ENCODE measurements around the gene CUX1. TPM values are rescaled to one million over a fixed set of nuclear protein-coding genes. Genes with fewer than 3 reads are reported as not detected.

CUX1 gene
- total RNA-seq, 4 donors from 2014 or later = 40.0 to 55.9 (median 47.3) TPM

DNA sequence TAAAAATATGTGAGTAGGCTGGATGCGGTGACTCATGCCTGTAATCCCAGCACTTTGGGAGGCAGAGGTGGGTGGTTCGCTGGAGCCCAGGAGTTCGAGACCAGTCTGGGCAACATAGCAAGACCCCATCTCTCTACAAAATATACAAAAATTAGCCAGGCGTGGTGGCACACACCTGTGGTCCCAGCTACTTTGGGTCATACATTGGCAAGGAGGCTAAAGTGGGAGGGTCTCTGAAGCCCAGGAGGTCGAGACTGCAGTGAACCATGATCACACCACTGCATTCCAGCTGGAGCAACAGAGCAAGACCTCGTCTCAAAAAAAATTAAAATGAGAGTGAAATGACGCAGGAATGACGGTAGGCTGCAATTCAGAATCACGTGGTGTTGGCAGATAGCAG is 404.5 kb downstream of the CUX1 start:
- no peak for DNase-seq
- Histone ChIP-seq H3K27me3 (no peaks in the 10 kb centered on the region), H3K9me3 (no peaks in the 10 kb centered on the region), H3K27ac (no peak overlapping the region), H3K36me3 (peaks cover 0 to 19% (median 0%) of the 10 kb centered on the region in 3 donors), H3K4me1 (no peaks in the 10 kb centered on the region), H3K4me3 (no peak overlapping the region)
- 92% methylated on average over 6 to 9 of the region's 9 CpGs for WGBS, 2 donors
- intact Hi-C loops (cut with DNase I) = no loop called here
- TF ChIP-seq, protein P1, sequence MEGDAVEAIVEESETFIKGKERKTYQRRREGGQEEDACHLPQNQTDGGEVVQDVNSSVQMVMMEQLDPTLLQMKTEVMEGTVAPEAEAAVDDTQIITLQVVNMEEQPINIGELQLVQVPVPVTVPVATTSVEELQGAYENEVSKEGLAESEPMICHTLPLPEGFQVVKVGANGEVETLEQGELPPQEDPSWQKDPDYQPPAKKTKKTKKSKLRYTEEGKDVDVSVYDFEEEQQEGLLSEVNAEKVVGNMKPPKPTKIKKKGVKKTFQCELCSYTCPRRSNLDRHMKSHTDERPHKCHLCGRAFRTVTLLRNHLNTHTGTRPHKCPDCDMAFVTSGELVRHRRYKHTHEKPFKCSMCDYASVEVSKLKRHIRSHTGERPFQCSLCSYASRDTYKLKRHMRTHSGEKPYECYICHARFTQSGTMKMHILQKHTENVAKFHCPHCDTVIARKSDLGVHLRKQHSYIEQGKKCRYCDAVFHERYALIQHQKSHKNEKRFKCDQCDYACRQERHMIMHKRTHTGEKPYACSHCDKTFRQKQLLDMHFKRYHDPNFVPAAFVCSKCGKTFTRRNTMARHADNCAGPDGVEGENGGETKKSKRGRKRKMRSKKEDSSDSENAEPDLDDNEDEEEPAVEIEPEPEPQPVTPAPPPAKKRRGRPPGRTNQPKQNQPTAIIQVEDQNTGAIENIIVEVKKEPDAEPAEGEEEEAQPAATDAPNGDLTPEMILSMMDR (IDR thresholded peaks at IDR 0.05) = no peak
- TF ChIP-seq POLR2A (IDR thresholded peaks at IDR 0.05) = no peak

DNA sequence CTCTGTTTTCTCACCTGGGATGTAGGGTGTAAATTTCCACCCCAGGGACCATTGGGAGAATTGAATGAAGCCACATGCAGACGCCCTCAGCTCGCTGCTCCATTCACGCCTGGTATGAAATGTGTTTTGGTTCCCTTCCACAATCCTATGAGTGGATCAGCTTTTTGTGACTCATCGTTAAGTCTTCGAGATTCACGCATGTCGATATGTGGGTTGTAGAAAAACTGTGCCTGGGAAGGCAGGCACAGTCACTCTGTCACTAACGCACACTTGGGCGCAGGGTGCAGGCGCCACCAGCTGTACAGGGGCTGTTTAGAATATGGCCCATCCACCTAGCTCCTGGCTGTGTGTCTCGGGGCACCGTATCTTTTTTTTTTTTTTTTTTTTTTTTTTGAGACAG is 405.0 kb downstream of the CUX1 start:
- intact Hi-C loops (cut with DNase I) = no loop called here

DNA sequence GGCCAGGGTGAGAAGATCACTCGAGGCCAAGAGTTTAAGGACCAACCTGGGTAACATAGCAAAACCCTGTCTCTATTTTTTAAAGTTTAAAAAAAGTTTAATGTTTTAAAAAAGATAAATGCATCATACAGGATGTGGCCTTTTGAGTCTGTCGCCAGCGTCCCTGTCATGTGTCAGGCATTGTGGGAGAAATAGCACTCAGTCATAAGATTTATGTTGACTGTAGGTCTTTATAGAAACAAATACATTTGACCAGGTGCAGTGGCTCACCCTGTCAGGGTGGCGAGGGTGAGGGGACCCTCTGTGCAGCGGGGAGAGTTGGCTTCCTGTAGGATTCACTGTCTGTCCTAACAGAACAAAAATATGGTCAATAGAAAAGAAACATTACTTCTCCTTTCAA is 405.8 kb downstream of the CUX1 start:
- H3K4me3 ChIP-seq = no peak overlapping the region
- no peaks in the 10 kb centered on the region for H3K4me1 ChIP-seq
- WGBS, 2 donors = 80 to 81% methylated on average over 4 to 5 of the region's 5 CpGs
- no peak overlapping the region for H3K27ac ChIP-seq
- intact Hi-C loops (cut with DNase I) = no loop called here
- H3K27me3 ChIP-seq = no peaks in the 10 kb centered on the region
- no peak for DNase-seq
- H3K36me3 ChIP-seq = peaks cover under 1 to 27% (median 4%) of the 10 kb centered on the region in 3 donors
- no peaks in the 10 kb centered on the region for H3K9me3 ChIP-seq
- TF ChIP-seq POLR2A (IDR thresholded peaks at IDR 0.05) = no peak
- TF ChIP-seq, protein P1 (IDR thresholded peaks at IDR 0.05) = no peak

More for the DNA sequence above, 405.0 kb downstream of the CUX1 start:
- Histone ChIP-seq H3K36me3 (peaks cover 0 to 19% (median 0%) of the 10 kb centered on the region in 3 donors), H3K27ac (no peak overlapping the region), H3K9me3 (no peaks in the 10 kb centered on the region), H3K4me1 (no peaks in the 10 kb centered on the region), H3K4me3 (no peak overlapping the region), H3K27me3 (no peaks in the 10 kb centered on the region)
- 90 to 91% methylated on average over 11 to 12 of the region's 12 CpGs for WGBS, 2 donors
- no peak for DNase-seq
- TF ChIP-seq, protein P1 (IDR thresholded peaks at IDR 0.05) = no peak
- no peak for TF ChIP-seq POLR2A (IDR thresholded peaks at IDR 0.05)

DNA sequence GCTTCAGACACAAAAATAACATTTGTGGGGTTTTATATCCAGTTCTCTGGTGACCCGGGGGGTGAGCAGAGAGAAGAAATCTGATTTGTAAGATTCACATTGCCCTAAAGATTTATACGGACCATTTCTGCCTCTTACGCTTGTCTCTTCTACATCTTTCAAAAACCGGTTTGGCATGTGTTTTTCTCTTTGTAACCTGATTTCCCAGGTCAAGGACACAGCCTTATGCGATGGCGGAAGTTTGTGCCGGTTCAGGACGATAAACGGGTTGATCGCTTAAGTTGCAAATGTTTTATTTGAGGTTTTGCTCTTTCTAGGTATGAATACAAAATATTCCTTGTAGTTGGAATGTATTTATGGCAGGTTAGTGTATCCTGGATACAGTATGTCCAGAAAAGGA is 407.6 kb downstream of the CUX1 start:
- TF ChIP-seq, protein P1 (IDR thresholded peaks at IDR 0.05) = no peak
- no peak for TF ChIP-seq POLR2A (IDR thresholded peaks at IDR 0.05)
- intact Hi-C loops (cut with DNase I) = no loop called here
- H3K27ac ChIP-seq = no peak overlapping the region
- 81 to 85% methylated on average over 10 of the region's 10 CpGs for WGBS, 2 donors
- no peak for DNase-seq
- H3K36me3 ChIP-seq = peaks cover 8 to 35% (median 8%) of the 10 kb centered on the region in 3 donors
- H3K4me3 ChIP-seq = no peak overlapping the region
- no peaks in the 10 kb centered on the region for H3K4me1 ChIP-seq
- no peaks in the 10 kb centered on the region for H3K27me3 ChIP-seq
- H3K9me3 ChIP-seq = no peaks in the 10 kb centered on the region

DNA sequence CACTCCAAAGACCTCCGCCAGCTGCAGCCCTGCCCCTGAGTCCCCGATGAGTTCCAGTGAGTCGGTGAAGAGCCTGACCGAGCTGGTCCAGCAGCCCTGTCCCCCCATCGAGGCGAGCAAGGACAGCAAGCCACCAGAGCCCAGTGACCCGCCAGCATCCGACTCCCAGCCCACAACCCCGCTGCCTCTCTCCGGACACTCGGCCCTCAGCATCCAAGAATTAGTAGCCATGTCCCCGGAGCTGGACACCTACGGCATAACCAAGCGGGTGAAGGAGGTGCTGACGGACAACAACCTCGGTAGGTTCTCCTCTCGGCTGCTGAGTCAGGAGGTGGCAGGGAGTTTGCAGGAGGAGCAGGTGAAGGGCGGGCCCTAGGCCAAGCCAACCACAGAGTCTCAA is 409.9 kb downstream of the CUX1 start:
- H3K27me3 ChIP-seq = no peaks in the 10 kb centered on the region
- intact Hi-C loops (cut with DNase I) = no loop called here
- H3K4me1 ChIP-seq = no peaks in the 10 kb centered on the region
- H3K9me3 ChIP-seq = no peaks in the 10 kb centered on the region
- WGBS, 2 donors = 89% methylated on average over 3 to 7 of the region's 18 CpGs
- no peak overlapping the region for H3K4me3 ChIP-seq
- H3K27ac ChIP-seq = no peak overlapping the region
- no peak for DNase-seq
- TF ChIP-seq, protein P1 (IDR thresholded peaks at IDR 0.05) = no peak
- no peak for TF ChIP-seq POLR2A (IDR thresholded peaks at IDR 0.05)
- H3K36me3 ChIP-seq = peaks cover 8 to 43% (median 8%) of the 10 kb centered on the region in 3 donors

All from esophagus squamous epithelium (tissue), 5 donors.